SK-N-SH (cell line): Measurements from ENCODE around the gene OPCML. TPM values are rescaled to one million over a fixed set of nuclear protein-coding genes. Genes with fewer than 3 reads are reported as not detected.

Source experiments
- CTCF ChIA-PET: fragments of 300-600, 350-600 bp; formaldehyde crosslinking; extraction: SDS; loops from one replicate; lab custom pipeline; 2021; lab: Yijun Ruan, JAX
- POLR2A ChIA-PET: fragments of 350-600 bp; sonication (Branson Sonifier 250); formaldehyde crosslinking; extraction: SDS; loops from one replicate; lab custom pipeline; 2020; ENCODE audit warnings: antibody characterized with exemption, inconsistent platforms; lab: Yijun Ruan, JAX
- DNase-seq: peaks from one replicate; pipeline ENCODE4 v3.0.0; 2012
- H2AFZ ChIP-seq: fragments of 200-600 bp; sonication (generic); 2 replicates; pipeline ENCODE4 v1.8.1; 2016; ENCODE audit warnings: antibody characterized with exemption, mild to moderate bottlenecking, low read depth
- H3F3A ChIP-seq: fragments of 200-600 bp; sonication (generic); replicated peaks from 2 replicates; pipeline ENCODE3; 2016; ENCODE audit warnings: antibody characterized with exemption, mild to moderate bottlenecking; ENCODE audit not compliant: insufficient read depth
- H3K27ac ChIP-seq, 2 experiments: fragments of 200-500 bp in 1 of 2; fragments of 200-600 bp in 1 of 2; sonication (Bioruptor generic) in 1 of 2; sonication (generic), shearing (Covaris generic) in 1 of 2; 2 replicates each; pipeline versions ENCODE4 v1.5.1 to v1.6.1; 2014 to 2016; ENCODE audit warnings: low read depth in 2 of 2, inconsistent platforms in 1 of 2, low read length in 1 of 2, mild to moderate bottlenecking in 1 of 2, mixed read lengths in 1 of 2
- H3K27me3 ChIP-seq: fragments of 200-600 bp; sonication (generic), shearing (Covaris generic); 2 replicates; pipeline ENCODE4 v1.6.1; 2016; ENCODE audit warnings: mixed run types; ENCODE audit not compliant: insufficient read depth
- H3K36me3 ChIP-seq, 2 experiments: fragments of 200-500 bp in 1 of 2; fragments of 200-600 bp in 1 of 2; sonication (Bioruptor generic) in 1 of 2; sonication (generic) in 1 of 2; replicated peaks in 1 of 2; 2 replicates each; pipeline versions ENCODE3 to v1.5.1; 2014 to 2016; ENCODE audit warnings: low read length in 1 of 2, mild to moderate bottlenecking in 1 of 2; ENCODE audit not compliant: insufficient read depth in 2 of 2, control insufficient read depth in 1 of 2
- H3K4me1 ChIP-seq, 2 experiments: fragments of 200-500 bp in 1 of 2; fragments of 200-600 bp in 1 of 2; sonication (Bioruptor generic) in 1 of 2; sonication (generic), shearing (Covaris generic) in 1 of 2; 2 replicates each; pipeline versions ENCODE4 v1.5.1 to v1.6.1; 2014 to 2016; ENCODE audit warnings: low read depth in 1 of 2, low read length in 1 of 2, mixed run types in 1 of 2; ENCODE audit not compliant: insufficient read depth in 2 of 2, control insufficient read depth in 1 of 2
- H3K4me2 ChIP-seq: fragments of 200-600 bp; sonication (generic), shearing (Covaris generic); 2 replicates; pipeline ENCODE4 v1.6.1; 2017; ENCODE audit warnings: mixed run types
- H3K4me3 ChIP-seq, 2 experiments: fragments of 200-500 bp in 1 of 2; fragments of 200-600 bp in 1 of 2; sonication (Bioruptor generic) in 1 of 2; sonication (generic), shearing (Covaris generic) in 1 of 2; 2 replicates each; pipeline versions ENCODE4 v1.5.1 to v1.8.1; 2014 to 2016; ENCODE audit warnings: low read depth in 2 of 2, inconsistent platforms in 1 of 2, low read length in 1 of 2, mild to moderate bottlenecking in 1 of 2, mixed read lengths in 1 of 2, moderate library complexity in 1 of 2
- H3K79me2 ChIP-seq: fragments of 200-600 bp; sonication (generic); 2 replicates; pipeline ENCODE4 v1.8.1; 2017; ENCODE audit warnings: mild to moderate bottlenecking; ENCODE audit not compliant: insufficient read depth
- H3K9ac ChIP-seq: fragments of 200-600 bp; sonication (generic); 2 replicates; pipeline ENCODE4 v1.6.1; 2017; ENCODE audit warnings: mixed run types
- H3K9me2 ChIP-seq: fragments of 200-600 bp; sonication (generic); 2 replicates; pipeline ENCODE4 v1.6.1; 2017; ENCODE audit warnings: mixed run types
- H3K9me3 ChIP-seq: fragments of 200-600 bp; sonication (generic); 2 replicates; pipeline ENCODE4 v1.6.1; 2017; ENCODE audit warnings: mixed run types, mild to moderate bottlenecking, moderate library complexity
- H4K20me1 ChIP-seq: fragments of 200-600 bp; sonication (generic); 2 replicates; pipeline ENCODE4 v1.6.1; 2017; ENCODE audit warnings: mild to moderate bottlenecking, mixed run types; ENCODE audit not compliant: insufficient read depth
- CHD2 ChIP-seq: fragments of 150-350 bp; IDR thresholded peaks from 2 replicates; pipeline ENCODE4 v1.6.1; 2018; ENCODE audit warnings: low read length; ENCODE audit not compliant: partially characterized antibody
- EP300 ChIP-seq, 2 experiments: IDR thresholded peaks; 2 replicates each; pipeline versions ENCODE4 v1.4.0 to v1.6.1; 2012; ENCODE audit warnings: borderline replicate concordance in 1 of 2, low read depth in 1 of 2, low read length in 1 of 2
- EZH2phosphoT487 ChIP-seq: fragments of 200-600 bp; sonication (generic); IDR thresholded peaks from 2 replicates; pipeline ENCODE4 v1.6.1; 2017; ENCODE audit warnings: low read depth, mixed run types, mild to moderate bottlenecking, antibody characterized with exemption, moderate library complexity, borderline replicate concordance
- FOSL2 ChIP-seq: IDR thresholded peaks from 2 replicates; pipeline ENCODE4 v1.4.0; 2012; ENCODE audit warnings: low read depth, mild to moderate bottlenecking, moderate library complexity, borderline replicate concordance
- FOXM1 ChIP-seq: IDR thresholded peaks from 2 replicates; pipeline ENCODE4 v1.4.0; 2012; ENCODE audit warnings: low read depth, mild to moderate bottlenecking
- GATA2 ChIP-seq: sonication (generic); formaldehyde crosslinking; IDR thresholded peaks from 2 replicates; pipeline ENCODE4 v1.5.0; 2020; ENCODE audit warnings: mild to moderate bottlenecking, missing genetic modification reagents
- MAX ChIP-seq: IDR thresholded peaks from 2 replicates; pipeline ENCODE4 v1.4.0; 2012; ENCODE audit warnings: low read depth
- MEF2A ChIP-seq: IDR thresholded peaks from 2 replicates; pipeline ENCODE4 v1.4.0; 2012; ENCODE audit warnings: low read depth, borderline replicate concordance
- NFIC ChIP-seq: IDR thresholded peaks from 2 replicates; pipeline ENCODE4 v1.4.0; 2012; ENCODE audit warnings: borderline replicate concordance
- NRF1 ChIP-seq: IDR thresholded peaks from 2 replicates; pipeline ENCODE4 v1.6.1; 2012; ENCODE audit warnings: low read depth, mild to moderate bottlenecking, low read length
- RAD21 ChIP-seq: IDR thresholded peaks from 2 replicates; pipeline ENCODE4 v1.6.1; 2012; ENCODE audit warnings: mild to moderate bottlenecking, low read length
- TCF12 ChIP-seq: IDR thresholded peaks from 2 replicates; pipeline ENCODE4 v1.4.0; 2012
- TEAD4 ChIP-seq: IDR thresholded peaks from 2 replicates; pipeline ENCODE4 v1.4.0; 2012; ENCODE audit warnings: mild to moderate bottlenecking, borderline replicate concordance; ENCODE audit not compliant: insufficient read depth
- WGBS: methylation state at CpG from one replicate; pipeline ENCODE4 v1.1.6; 2017; ENCODE audit warnings: low lambda C conversion rate; 5-methylcytosine and 5-hydroxymethylcytosine counted together
- polyA plus RNA-seq, 3 experiments: library from polyadenylated mRNA; depleted of rRNA; stranded (reverse); fragments of >200 nt; gene quantifications; 2 replicates each; pipeline ENCODE4 v1.2.3, GENCODE V29; 2012
- TF ChIP-seq, protein P1 (sequence below): IDR thresholded peaks from 2 replicates; pipeline ENCODE4 v1.4.0; 2012; ENCODE audit warnings: low read depth, borderline replicate concordance

The OPCML gene
- polyA plus RNA-seq, 1 of the 3 experiments (the other 2 are of a cell fraction): not detected

DNA sequence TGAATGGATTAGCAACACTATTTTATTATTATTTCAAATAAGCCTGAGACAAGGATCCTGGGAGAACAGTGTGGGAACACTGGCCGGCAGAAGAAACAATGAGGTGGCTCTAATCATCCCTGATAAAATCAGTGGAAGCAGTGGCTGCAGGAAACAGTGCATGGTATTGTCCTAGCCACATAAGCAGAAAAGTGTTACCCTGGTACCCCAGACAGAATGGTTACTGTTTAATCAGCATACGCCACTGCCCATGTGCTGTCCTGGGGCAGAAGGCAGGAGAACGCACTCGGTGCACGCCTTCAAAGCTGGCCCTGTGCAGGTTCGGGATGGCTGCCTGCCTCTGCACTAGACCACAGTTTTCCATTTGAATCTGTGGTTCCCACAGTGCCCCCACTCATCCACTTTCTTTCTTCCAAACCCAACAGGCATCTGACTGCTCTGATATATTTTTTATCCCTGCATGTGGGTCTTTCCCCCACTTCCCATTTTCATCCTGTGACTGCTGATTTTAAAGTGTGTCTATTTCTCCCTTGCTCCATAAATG lies 25.7 kb downstream of the OPCML start:
- Histone ChIP-seq H3K4me2 (no peak overlapping the region), H4K20me1 (no peaks in the 10 kb centered on the region), H2AFZ (no peak overlapping the region), H3K9ac (no peak overlapping the region), H3K36me3 (no peaks in the 10 kb centered on the region), H3F3A (no peaks in the 10 kb centered on the region), H3K27me3 (no peaks in the 10 kb centered on the region), H3K4me3 (no peak overlapping the region), H3K4me1 (no peaks in the 10 kb centered on the region; a peak in 1 of 4 replicates), H3K9me2 (no peaks in the 10 kb centered on the region), H3K9me3 (no peaks in the 10 kb centered on the region), H3K79me2 (no peaks in the 10 kb centered on the region), H3K27ac (no peak overlapping the region)
- 25% methylated on average over 4 of the region's 6 CpGs for WGBS
- POLR2A ChIA-PET: no interaction called here
- no peak for DNase-seq
- TF ChIP-seq CHD2 (no peak), FOSL2 (no peak), NRF1 (no peak)
- CTCF ChIA-PET: no interaction called here

GRCh38 chr11:133506023-133506422 lies 26.3 kb downstream of the OPCML start:
- POLR2A ChIA-PET: no interaction called here
- Histone ChIP-seq H3K79me2 (no peaks in the 10 kb centered on the region), H3K9ac (no peak overlapping the region), H3K27ac (no peak overlapping the region), H3K9me3 (no peaks in the 10 kb centered on the region), H3K4me2 (no peak overlapping the region), H3K4me3 (no peak overlapping the region), H3K36me3 (no peaks in the 10 kb centered on the region), H3K27me3 (no peaks in the 10 kb centered on the region), H4K20me1 (no peaks in the 10 kb centered on the region), H3K9me2 (no peaks in the 10 kb centered on the region), H2AFZ (no peak overlapping the region), H3F3A (no peaks in the 10 kb centered on the region), H3K4me1 (no peaks in the 10 kb centered on the region; a peak in 1 of 4 replicates)
- CTCF ChIA-PET: interaction anchor here (0.6 kb wide), 1 partner anchor 860 kb away, joined by 3 read pairs; no protein-coding TSS in a partner anchor
- WGBS: 51% methylated on average over 3 of the region's 3 CpGs
- TF ChIP-seq GATA2 (CRISPR knock-in tag): no peak
- TF ChIP-seq NRF1: no peak
- TF ChIP-seq CHD2: no peak
- no peak for TF ChIP-seq FOSL2
- TF ChIP-seq, protein P1, sequence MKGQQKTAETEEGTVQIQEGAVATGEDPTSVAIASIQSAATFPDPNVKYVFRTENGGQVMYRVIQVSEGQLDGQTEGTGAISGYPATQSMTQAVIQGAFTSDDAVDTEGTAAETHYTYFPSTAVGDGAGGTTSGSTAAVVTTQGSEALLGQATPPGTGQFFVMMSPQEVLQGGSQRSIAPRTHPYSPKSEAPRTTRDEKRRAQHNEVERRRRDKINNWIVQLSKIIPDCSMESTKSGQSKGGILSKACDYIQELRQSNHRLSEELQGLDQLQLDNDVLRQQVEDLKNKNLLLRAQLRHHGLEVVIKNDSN: no peak
- TF ChIP-seq MEF2A: no peak
- no peak for TF ChIP-seq NFIC
- TF ChIP-seq TCF12: no peak
- TF ChIP-seq EP300 (IDR thresholded peaks at IDR 0.05; ENCODE audit: borderline replicate concordance in 1 of 2, low read depth in 1 of 2, low read length in 1 of 2): no peak
- no peak for TF ChIP-seq EZH2phosphoT487
- no peak for TF ChIP-seq RAD21
- TF ChIP-seq TEAD4: no peak
- no peak for TF ChIP-seq FOXM1
- TF ChIP-seq MAX: no peak
- DNase-seq: no peak
